Measurements from ENCODE around the gene CPAMD8.

The CPAMD8 gene

DNA sequence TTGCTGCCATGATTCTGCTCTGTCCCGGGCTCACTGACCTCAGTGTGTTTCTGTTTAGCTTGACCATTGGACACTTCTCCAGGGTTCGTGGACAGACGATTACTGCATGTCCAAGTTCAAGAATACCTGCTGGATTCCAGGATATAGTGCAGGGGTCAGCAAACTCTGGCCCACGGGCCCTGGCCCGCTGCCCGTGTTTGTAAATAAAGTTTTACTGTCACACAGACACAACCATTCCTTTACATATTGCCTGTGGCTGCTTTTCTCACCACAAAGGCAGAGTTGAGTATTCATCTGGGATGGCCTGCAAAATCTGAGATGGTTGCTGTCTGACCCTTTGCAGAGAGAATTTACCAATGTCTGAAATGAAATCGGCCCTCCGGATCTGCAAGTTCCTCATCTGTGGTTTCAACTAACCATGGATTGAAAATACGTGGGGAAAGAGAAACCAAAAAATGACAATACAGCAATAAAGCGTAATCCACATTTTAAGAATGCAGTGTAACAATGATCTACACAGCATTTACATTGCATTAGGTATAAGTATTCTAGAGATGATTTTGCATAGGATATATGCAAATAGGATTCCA, 163.7 kb downstream of the CPAMD8 start:
- H3K9me3 Mint-ChIP-seq: no peaks in the 10 kb centered on the region
- H3K4me3 Mint-ChIP-seq: no peak overlapping the region
- TF ChIP-seq, protein P1, sequence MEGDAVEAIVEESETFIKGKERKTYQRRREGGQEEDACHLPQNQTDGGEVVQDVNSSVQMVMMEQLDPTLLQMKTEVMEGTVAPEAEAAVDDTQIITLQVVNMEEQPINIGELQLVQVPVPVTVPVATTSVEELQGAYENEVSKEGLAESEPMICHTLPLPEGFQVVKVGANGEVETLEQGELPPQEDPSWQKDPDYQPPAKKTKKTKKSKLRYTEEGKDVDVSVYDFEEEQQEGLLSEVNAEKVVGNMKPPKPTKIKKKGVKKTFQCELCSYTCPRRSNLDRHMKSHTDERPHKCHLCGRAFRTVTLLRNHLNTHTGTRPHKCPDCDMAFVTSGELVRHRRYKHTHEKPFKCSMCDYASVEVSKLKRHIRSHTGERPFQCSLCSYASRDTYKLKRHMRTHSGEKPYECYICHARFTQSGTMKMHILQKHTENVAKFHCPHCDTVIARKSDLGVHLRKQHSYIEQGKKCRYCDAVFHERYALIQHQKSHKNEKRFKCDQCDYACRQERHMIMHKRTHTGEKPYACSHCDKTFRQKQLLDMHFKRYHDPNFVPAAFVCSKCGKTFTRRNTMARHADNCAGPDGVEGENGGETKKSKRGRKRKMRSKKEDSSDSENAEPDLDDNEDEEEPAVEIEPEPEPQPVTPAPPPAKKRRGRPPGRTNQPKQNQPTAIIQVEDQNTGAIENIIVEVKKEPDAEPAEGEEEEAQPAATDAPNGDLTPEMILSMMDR (IDR thresholded peaks at IDR 0.05; ENCODE audit: unreplicated experiment in 3 of 3): no peak
- no peaks in the 10 kb centered on the region for H3K27me3 Mint-ChIP-seq (ENCODE audit: low read depth)
- no peak overlapping the region for H3K27ac Mint-ChIP-seq
- H3K4me1 Mint-ChIP-seq: no peaks in the 10 kb centered on the region
- peaks cover 57% of the 10 kb centered on the region for H3K36me3 Mint-ChIP-seq (ENCODE audit: low read depth)

DNA sequence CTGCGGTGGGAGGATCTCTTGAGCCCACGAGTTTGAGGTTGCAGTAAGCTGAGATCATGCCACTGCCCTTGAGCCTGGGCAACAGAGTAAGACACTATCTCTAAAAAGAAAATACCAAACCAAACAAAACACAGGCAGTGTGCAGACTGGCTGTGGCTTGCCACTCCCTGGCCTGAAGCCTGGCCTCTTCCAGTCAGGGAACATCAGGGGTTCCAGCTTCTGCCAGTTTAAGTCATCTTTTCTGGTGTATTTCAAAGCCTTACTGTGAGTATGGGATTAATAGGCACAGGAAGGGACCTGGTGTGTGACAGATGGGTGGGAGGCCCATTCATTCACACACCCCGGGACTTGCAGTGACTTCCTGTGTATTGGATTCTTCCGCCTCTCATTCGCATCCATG, 164.8 kb downstream of the CPAMD8 start:
- Mint-ChIP-seq H3K27me3 (ENCODE audit: low read depth) (no peaks in the 10 kb centered on the region), H3K9me3 (no peaks in the 10 kb centered on the region), H3K36me3 (ENCODE audit: low read depth) (peaks cover 54% of the 10 kb centered on the region), H3K27ac (no peak overlapping the region), H3K4me1 (no peaks in the 10 kb centered on the region), H3K4me3 (no peak overlapping the region)
- TF ChIP-seq, protein P1 (IDR thresholded peaks at IDR 0.05; ENCODE audit: unreplicated experiment in 3 of 3): no peak

DNA sequence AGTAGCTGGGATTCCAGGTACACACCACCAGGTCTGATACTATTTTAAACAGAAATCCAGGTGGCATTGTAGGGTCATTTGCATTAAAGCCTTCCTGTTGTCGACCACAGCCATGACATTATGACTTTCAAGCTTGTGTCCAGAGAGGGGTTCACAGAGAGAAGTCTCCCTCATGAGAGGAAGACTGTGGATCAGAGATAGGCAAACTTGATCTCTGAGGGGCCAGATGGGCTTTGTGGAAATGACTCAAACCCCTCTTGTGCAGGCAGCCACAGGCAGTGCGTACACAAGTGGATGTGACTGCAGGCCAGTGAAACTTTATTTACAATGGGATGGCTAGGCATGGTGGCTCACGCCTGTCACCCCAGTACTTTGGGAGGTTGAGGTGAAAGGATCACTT, 165.6 kb downstream of the CPAMD8 start:
- H3K36me3 Mint-ChIP-seq (ENCODE audit: low read depth): peaks cover 57% of the 10 kb centered on the region
- H3K4me1 Mint-ChIP-seq: no peaks in the 10 kb centered on the region

DNA sequence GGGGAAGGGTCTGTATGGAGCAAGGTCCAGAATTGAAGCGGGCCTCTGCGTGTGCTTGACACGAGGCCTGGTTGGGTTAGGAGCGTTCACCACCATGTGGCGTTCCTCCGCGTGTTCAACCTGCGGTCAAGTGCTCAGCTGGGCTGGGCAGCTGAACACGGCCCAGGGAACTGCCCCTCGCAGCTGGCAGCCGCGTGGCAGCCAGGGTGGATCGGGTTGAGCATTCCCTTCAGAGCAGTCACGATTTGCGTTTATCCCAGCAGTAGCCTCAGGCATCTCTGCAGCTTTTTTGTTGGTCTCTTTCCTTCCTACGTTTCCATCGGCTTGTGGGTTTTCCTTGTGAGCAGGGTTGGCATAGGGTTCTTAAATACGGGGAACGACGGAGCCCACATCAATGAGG, 166.5 kb downstream of the CPAMD8 start:
- H3K27me3 Mint-ChIP-seq (ENCODE audit: low read depth): no peaks in the 10 kb centered on the region
- no peak overlapping the region for H3K4me3 Mint-ChIP-seq
- H3K9me3 Mint-ChIP-seq: no peaks in the 10 kb centered on the region
- H3K36me3 Mint-ChIP-seq (ENCODE audit: low read depth): peaks cover 52% of the 10 kb centered on the region
- H3K27ac Mint-ChIP-seq: no peak overlapping the region
- TF ChIP-seq, protein P1 (IDR thresholded peaks at IDR 0.05; ENCODE audit: unreplicated experiment in 3 of 3): no peak
- no peaks in the 10 kb centered on the region for H3K4me1 Mint-ChIP-seq

More for the DNA sequence above, 165.6 kb downstream of the CPAMD8 start:
- TF ChIP-seq, protein P1 (IDR thresholded peaks at IDR 0.05; ENCODE audit: unreplicated experiment in 3 of 3): no peak
- no peak overlapping the region for H3K27ac Mint-ChIP-seq
- H3K4me3 Mint-ChIP-seq: no peak overlapping the region
- no peaks in the 10 kb centered on the region for H3K27me3 Mint-ChIP-seq (ENCODE audit: low read depth)
- H3K9me3 Mint-ChIP-seq: no peaks in the 10 kb centered on the region

DNA sequence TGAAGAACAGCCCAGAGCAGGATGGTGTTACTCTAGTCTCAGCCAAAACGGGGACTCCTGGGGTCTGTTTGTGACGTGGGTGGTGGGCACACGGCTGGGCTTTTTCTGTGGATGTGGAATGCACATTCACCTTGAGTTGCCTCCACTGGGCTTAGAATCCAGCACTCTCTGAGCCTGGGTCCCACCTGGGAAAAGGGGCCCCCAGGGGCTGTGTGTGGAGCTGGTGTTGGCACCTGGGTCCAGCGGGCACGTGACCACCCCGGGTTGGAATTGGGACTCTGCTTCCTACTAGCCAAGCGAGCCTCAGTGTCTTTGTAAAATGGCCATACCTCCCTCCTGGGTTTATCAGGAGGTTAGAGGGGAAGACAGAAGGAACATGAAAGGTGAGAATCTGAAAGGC, 167.0 kb downstream of the CPAMD8 start:
- Mint-ChIP-seq H3K36me3 (ENCODE audit: low read depth) (peaks cover 56% of the 10 kb centered on the region), H3K27me3 (ENCODE audit: low read depth) (no peaks in the 10 kb centered on the region), H3K4me1 (no peaks in the 10 kb centered on the region), H3K9me3 (no peaks in the 10 kb centered on the region), H3K27ac (no peak overlapping the region), H3K4me3 (no peak overlapping the region)
- TF ChIP-seq, protein P1 (IDR thresholded peaks at IDR 0.05; ENCODE audit: unreplicated experiment in 3 of 3): no peak

DNA sequence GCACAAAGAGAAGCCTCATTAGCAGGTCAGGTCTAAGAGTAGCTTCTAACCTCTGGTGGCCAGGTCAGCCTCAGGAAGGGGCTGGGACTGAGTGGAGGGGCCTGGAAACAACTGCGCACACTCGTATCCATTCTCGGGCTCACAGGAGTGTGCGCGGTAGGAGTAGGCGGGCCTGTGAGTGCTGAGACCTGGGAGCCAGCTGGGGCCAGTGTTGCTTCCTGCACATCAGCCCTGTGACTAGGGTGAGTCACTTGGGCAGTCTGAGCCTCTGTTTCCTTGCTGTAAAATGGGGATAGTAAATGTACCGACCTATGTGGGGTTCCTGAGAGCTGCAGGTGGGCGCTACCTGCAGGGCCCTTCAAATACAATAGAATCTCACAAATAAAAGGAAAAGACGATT, 170.5 kb downstream of the CPAMD8 start:
- no peaks in the 10 kb centered on the region for H3K9me3 Mint-ChIP-seq
- H3K27ac Mint-ChIP-seq: no peak overlapping the region
- H3K4me3 Mint-ChIP-seq: no peak overlapping the region
- H3K27me3 Mint-ChIP-seq (ENCODE audit: low read depth): no peaks in the 10 kb centered on the region
- TF ChIP-seq, protein P1 (IDR thresholded peaks at IDR 0.05; ENCODE audit: unreplicated experiment in 3 of 3): no peak
- H3K4me1 Mint-ChIP-seq: no peaks in the 10 kb centered on the region
- peaks cover 65% of the 10 kb centered on the region for H3K36me3 Mint-ChIP-seq (ENCODE audit: low read depth)

Data from nephron (organoid).